ENCODE data around the gene KLF16. TPM values are rescaled to one million over a fixed set of nuclear protein-coding genes. Genes with fewer than 3 reads are reported as not detected.

Gene KLF16
- total and polyA plus RNA-seq, 9 of the 15 experiments (the other 6 are each of a cell fraction or from before 2014, with no cell fraction given), result 0.04 to 60.4 (median 6.8) TPM

DNA sequence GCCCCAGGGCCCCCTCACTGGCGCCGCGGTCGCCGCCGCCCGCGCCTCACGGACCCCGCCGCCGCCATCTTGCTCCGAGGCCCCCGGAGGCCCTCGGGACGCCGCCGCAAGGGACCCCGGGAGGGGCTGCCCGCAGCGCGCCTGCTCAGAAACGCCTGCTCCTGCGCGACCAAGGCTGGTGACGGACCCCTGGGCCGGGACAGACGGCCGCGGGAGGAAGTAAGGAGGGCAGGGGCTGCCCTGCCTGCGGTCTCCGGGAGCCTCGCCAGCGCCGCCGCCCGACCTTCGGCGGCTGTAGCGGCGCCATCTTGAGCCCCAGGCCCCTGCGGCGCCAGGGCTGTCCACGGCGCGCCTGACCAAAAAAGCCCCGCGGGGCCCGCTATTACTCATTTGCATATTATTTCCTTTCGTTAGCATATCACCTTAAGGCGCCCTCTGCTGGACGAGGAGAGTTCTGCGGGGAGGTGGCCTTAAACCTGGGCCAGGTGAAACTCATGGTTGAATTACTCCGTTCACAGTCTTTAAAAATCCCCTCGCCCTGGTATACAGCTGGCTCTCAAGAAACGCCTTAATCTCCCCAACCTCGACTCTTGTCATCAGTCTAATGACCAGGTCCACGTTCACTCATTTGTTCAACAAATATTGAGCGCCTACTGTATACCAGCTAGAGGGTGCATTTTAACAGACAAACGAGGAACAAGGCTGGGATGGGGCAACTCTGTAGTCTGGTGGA, 14.8 kb downstream of the KLF16 start, which contains the start of gene REXO1 (continued):
- TF ChIP-seq, protein P1, sequence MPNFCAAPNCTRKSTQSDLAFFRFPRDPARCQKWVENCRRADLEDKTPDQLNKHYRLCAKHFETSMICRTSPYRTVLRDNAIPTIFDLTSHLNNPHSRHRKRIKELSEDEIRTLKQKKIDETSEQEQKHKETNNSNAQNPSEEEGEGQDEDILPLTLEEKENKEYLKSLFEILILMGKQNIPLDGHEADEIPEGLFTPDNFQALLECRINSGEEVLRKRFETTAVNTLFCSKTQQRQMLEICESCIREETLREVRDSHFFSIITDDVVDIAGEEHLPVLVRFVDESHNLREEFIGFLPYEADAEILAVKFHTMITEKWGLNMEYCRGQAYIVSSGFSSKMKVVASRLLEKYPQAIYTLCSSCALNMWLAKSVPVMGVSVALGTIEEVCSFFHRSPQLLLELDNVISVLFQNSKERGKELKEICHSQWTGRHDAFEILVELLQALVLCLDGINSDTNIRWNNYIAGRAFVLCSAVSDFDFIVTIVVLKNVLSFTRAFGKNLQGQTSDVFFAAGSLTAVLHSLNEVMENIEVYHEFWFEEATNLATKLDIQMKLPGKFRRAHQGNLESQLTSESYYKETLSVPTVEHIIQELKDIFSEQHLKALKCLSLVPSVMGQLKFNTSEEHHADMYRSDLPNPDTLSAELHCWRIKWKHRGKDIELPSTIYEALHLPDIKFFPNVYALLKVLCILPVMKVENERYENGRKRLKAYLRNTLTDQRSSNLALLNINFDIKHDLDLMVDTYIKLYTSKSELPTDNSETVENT (CRISPR knock-in tag; IDR thresholded peaks at IDR 0.05), result peak; percentile 57; the same call in 1 of the 2 replicates
- TF ChIP-seq, protein P2, sequence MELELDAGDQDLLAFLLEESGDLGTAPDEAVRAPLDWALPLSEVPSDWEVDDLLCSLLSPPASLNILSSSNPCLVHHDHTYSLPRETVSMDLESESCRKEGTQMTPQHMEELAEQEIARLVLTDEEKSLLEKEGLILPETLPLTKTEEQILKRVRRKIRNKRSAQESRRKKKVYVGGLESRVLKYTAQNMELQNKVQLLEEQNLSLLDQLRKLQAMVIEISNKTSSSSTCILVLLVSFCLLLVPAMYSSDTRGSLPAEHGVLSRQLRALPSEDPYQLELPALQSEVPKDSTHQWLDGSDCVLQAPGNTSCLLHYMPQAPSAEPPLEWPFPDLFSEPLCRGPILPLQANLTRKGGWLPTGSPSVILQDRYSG (tag; conservative IDR thresholded peaks at IDR 0.05; ENCODE audit: low read depth), result no peak
- TF ChIP-seq, protein P3, sequence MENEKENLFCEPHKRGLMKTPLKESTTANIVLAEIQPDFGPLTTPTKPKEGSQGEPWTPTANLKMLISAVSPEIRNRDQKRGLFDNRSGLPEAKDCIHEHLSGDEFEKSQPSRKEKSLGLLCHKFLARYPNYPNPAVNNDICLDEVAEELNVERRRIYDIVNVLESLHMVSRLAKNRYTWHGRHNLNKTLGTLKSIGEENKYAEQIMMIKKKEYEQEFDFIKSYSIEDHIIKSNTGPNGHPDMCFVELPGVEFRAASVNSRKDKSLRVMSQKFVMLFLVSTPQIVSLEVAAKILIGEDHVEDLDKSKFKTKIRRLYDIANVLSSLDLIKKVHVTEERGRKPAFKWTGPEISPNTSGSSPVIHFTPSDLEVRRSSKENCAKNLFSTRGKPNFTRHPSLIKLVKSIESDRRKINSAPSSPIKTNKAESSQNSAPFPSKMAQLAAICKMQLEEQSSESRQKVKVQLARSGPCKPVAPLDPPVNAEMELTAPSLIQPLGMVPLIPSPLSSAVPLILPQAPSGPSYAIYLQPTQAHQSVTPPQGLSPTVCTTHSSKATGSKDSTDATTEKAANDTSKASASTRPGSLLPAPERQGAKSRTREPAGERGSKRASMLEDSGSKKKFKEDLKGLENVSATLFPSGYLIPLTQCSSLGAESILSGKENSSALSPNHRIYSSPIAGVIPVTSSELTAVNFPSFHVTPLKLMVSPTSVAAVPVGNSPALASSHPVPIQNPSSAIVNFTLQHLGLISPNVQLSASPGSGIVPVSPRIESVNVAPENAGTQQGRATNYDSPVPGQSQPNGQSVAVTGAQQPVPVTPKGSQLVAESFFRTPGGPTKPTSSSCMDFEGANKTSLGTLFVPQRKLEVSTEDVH (IDR thresholded peaks at IDR 0.05; ENCODE audit: low read depth, partially characterized antibody), result peak; percentile 36
- TF ChIP-seq ZNF431 (CRISPR knock-in tag; IDR thresholded peaks at IDR 0.05) (no peak), RBM17 (IDR thresholded peaks at IDR 0.05; ENCODE audit: borderline replicate concordance, low read depth, low read length) (no peak), ILF3 (IDR thresholded peaks at IDR 0.05; ENCODE audit: borderline replicate concordance) (0 out of 2 replicates have a peak, but pooled peaks have one; percentile 27), FOXK2 (conservative IDR thresholded peaks at IDR 0.05 in 1 of 2, IDR thresholded peaks at IDR 0.05 in 1 of 2; ENCODE audit: low read depth in 2 of 2) (0 out of 4 replicates have a peak, but pooled peaks have one; percentile 50 to 61)
- TF ChIP-seq, protein P4, sequence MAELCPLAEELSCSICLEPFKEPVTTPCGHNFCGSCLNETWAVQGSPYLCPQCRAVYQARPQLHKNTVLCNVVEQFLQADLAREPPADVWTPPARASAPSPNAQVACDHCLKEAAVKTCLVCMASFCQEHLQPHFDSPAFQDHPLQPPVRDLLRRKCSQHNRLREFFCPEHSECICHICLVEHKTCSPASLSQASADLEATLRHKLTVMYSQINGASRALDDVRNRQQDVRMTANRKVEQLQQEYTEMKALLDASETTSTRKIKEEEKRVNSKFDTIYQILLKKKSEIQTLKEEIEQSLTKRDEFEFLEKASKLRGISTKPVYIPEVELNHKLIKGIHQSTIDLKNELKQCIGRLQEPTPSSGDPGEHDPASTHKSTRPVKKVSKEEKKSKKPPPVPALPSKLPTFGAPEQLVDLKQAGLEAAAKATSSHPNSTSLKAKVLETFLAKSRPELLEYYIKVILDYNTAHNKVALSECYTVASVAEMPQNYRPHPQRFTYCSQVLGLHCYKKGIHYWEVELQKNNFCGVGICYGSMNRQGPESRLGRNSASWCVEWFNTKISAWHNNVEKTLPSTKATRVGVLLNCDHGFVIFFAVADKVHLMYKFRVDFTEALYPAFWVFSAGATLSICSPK (IDR thresholded peaks at IDR 0.05; ENCODE audit: borderline replicate concordance), result no peak
- TF ChIP-seq, protein P5, sequence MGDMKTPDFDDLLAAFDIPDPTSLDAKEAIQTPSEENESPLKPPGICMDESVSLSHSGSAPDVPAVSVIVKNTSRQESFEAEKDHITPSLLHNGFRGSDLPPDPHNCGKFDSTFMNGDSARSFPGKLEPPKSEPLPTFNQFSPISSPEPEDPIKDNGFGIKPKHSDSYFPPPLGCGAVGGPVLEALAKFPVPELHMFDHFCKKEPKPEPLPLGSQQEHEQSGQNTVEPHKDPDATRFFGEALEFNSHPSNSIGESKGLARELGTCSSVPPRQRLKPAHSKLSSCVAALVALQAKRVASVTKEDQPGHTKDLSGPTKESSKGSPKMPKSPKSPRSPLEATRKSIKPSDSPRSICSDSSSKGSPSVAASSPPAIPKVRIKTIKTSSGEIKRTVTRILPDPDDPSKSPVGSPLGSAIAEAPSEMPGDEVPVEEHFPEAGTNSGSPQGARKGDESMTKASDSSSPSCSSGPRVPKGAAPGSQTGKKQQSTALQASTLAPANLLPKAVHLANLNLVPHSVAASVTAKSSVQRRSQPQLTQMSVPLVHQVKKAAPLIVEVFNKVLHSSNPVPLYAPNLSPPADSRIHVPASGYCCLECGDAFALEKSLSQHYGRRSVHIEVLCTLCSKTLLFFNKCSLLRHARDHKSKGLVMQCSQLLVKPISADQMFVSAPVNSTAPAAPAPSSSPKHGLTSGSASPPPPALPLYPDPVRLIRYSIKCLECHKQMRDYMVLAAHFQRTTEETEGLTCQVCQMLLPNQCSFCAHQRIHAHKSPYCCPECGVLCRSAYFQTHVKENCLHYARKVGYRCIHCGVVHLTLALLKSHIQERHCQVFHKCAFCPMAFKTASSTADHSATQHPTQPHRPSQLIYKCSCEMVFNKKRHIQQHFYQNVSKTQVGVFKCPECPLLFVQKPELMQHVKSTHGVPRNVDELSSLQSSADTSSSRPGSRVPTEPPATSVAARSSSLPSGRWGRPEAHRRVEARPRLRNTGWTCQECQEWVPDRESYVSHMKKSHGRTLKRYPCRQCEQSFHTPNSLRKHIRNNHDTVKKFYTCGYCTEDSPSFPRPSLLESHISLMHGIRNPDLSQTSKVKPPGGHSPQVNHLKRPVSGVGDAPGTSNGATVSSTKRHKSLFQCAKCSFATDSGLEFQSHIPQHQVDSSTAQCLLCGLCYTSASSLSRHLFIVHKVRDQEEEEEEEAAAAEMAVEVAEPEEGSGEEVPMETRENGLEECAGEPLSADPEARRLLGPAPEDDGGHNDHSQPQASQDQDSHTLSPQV (IDR thresholded peaks at IDR 0.05), result no peak
